ENCODE measurements around the gene GTF2IRD1.
"Not testable (repeated sequence)": the region's sequence is repeated elsewhere in the genome, so short reads cannot be mapped to it uniquely, and the experiment has no call there.

Gene GTF2IRD1

GRCh38 chr7:74420006-74420405, 33.7 kb upstream of the GTF2IRD1 start:
- no peak for TF ChIP-seq CTCF (IDR thresholded peaks at IDR 0.05; ENCODE audit: insufficient read depth, missing control alignments)
- DNase-seq (ENCODE audit: insufficient read length, low spot score) (no peak), FAIRE-seq (no peak)

GRCh38 chr7:74424291-74424880, 29.3 kb upstream of the GTF2IRD1 start:
- DNase-seq (ENCODE audit: insufficient read length, low spot score) (no peak), FAIRE-seq (no peak)
- no peak for TF ChIP-seq CTCF (IDR thresholded peaks at IDR 0.05; ENCODE audit: insufficient read depth, missing control alignments)

GRCh38 chr7:74428023-74428422, 25.7 kb upstream of the GTF2IRD1 start:
- FAIRE-seq (no peak), DNase-seq (ENCODE audit: insufficient read length, low spot score) (no peak)

GRCh38 chr7:74429153-74429747, 24.5 kb upstream of the GTF2IRD1 start:
- no peak for DNase-seq (ENCODE audit: insufficient read length, low spot score)

More at GRCh38 chr7:74428023-74428422, 25.7 kb upstream of the GTF2IRD1 start:
- no peak for TF ChIP-seq CTCF (IDR thresholded peaks at IDR 0.05; ENCODE audit: insufficient read depth, missing control alignments)

GRCh38 chr7:74430409-74430808, 23.3 kb upstream of the GTF2IRD1 start:
- not testable (repeated sequence) for FAIRE-seq; DNase-seq (ENCODE audit: insufficient read length, low spot score)

More at GRCh38 chr7:74429153-74429747, 24.5 kb upstream of the GTF2IRD1 start:
- no peak for TF ChIP-seq CTCF (IDR thresholded peaks at IDR 0.05; ENCODE audit: insufficient read depth, missing control alignments)
- no peak for FAIRE-seq

- no peak for TF ChIP-seq CTCF (IDR thresholded peaks at IDR 0.05; ENCODE audit: insufficient read depth, missing control alignments)
- no peak for FAIRE-seq
- DNase-seq (ENCODE audit: insufficient read length, low spot score): no peak
These were observed 22.7 kb upstream of the GTF2IRD1 start for GRCh38 chr7:74430961-74431466.

GRCh38 chr7:74437291-74437571, 16.5 kb upstream of the GTF2IRD1 start:
- not testable (repeated sequence) for DNase-seq (ENCODE audit: insufficient read length, low spot score); FAIRE-seq

- no peak for TF ChIP-seq CTCF (IDR thresholded peaks at IDR 0.05; ENCODE audit: insufficient read depth, missing control alignments)
- FAIRE-seq (no peak), DNase-seq (ENCODE audit: insufficient read length, low spot score) (no peak)
These were observed 15.4 kb upstream of the GTF2IRD1 start for GRCh38 chr7:74438327-74438726.
